RPMI8226 (cell line): ENCODE measurements around the gene SNX4.

Experiments
- DNase-seq: peaks from one replicate; pipeline ENCODE4 v3.0.0-alpha.2; 2015

The SNX4 gene

DNA sequence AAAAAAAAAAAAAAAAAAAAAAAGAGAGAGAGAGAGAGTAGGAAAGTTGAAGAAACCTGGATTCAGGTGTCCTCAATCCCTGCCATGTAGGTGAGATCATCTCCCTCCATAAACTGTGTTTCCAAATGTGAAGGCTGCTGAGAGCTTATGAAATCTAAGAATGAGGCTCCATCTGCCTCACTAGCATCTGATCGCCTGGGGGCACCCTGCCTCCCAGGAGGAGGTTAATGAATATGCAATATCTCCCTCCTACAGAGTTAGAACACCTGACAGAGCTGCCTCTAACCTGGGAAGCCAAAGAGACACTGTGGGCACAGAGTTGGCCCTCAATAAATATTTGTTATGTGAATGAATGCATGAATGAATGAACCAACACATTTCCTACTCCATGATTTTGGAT, 121.0 kb downstream of the SNX4 start:
- DNase-seq, result peak; percentile 27
